Measurements from ENCODE around the gene BIN1. TPM values are rescaled to one million over a fixed set of nuclear protein-coding genes. Genes with fewer than 3 reads are reported as not detected.

The BIN1 gene
- total RNA-seq, 1 experiment from 2014 or later = 26.0 TPM

DNA sequence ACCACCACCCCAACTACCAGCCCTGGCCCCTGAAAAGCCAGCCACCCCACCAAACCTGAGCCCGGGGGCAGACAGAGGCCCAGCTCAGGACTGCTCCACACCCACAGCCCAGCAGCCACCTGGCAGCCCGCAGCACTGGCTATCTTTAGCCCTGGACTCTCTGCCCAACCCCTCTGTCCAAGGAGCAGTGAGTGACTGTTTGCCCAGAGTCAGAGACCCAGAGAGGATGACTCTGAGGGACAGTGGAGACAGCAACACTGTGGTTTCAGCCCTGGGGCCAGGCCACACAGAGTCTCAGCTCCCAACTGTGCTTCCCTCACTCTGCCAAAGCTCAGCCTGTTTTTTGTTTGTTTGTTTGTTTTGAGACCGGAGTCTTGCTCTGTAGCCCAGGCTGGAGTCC lies 32.6 kb downstream of the BIN1 start:
- Histone ChIP-seq H3K36me3 (replicated peaks; ENCODE audit: control insufficient read depth, insufficient read depth, low read length) (no peaks in the 10 kb centered on the region), H3K4me3 (ENCODE audit: insufficient read depth, low read depth, low read length) (no peak overlapping the region), H3K27me3 (ENCODE audit: control insufficient read depth, insufficient read depth, low read length) (no peaks in the 10 kb centered on the region)
- DNase-seq = no peak

DNA sequence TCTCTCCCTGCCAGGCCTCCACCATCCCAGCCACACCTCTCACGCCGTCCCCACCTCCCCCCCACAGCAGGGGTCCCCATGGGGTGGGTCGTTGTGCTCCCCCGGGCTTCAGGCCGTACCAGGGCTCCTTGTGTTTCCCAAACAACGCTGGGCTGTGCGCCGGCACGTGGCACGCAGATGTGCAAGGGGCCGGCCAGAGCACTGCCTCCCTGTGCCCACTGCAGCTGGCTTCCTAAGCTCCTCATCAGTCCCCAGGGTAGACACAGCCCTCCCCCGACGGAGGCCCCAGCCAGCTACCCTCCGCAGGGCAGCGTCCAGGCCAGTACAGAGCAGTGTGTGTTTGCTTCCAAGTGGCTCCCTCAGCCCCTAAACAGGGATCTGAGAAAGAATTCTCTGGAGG lies 34.0 kb downstream of the BIN1 start:
- H3K36me3 ChIP-seq (replicated peaks; ENCODE audit: control insufficient read depth, insufficient read depth, low read length) = no peaks in the 10 kb centered on the region
- H3K27me3 ChIP-seq (ENCODE audit: control insufficient read depth, insufficient read depth, low read length) = no peaks in the 10 kb centered on the region
- no peak overlapping the region for H3K4me3 ChIP-seq (ENCODE audit: insufficient read depth, low read depth, low read length)
- DNase-seq = peak; percentile 71

DNA sequence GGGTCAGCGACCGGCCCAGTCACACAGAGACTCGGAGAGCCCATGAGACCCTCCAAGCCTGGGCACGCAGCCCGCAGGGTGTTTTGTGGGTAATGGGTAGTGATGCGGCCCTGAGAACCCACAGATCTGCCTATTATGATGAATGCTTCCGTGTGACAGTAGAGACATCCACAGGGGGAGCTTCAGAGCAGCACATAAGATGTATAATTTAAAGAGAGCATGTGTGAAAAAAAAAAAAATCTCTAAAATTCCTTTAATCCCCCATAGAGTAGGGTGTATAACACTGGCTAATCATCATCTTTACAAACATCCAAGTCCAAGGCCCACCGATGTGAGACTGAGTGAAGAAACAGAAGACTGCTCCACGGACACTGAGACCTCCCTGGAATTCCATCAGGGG lies 34.6 kb downstream of the BIN1 start:
- no peak for DNase-seq
- Histone ChIP-seq H3K36me3 (replicated peaks; ENCODE audit: control insufficient read depth, insufficient read depth, low read length) (no peaks in the 10 kb centered on the region), H3K27me3 (ENCODE audit: control insufficient read depth, insufficient read depth, low read length) (peaks cover 3% of the 10 kb centered on the region; the same call in 1 of the 2 replicates), H3K4me3 (ENCODE audit: insufficient read depth, low read depth, low read length) (no peak overlapping the region)

DNA sequence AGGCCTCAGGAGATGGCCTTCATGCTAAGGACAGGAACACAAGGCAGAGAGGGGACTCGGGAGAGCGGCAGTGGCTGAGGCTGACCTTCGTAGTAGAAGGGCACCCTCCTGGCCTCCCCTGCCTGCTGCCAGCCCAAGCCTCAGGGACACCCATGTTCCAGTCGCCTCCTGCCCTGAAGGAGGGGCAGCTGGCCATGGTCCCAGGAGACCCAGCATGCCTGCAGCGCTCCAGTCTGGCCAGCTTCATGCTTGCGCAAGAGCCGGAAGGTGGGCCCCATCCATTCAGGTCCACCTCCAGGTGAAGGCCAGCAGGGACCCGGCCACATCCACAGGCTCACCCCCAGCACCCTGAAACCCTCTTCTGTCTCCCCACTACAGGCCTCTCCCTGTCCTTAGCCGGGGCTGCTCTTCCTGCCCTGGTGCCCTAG lies 35.0 kb downstream of the BIN1 start:
- no peak overlapping the region for H3K4me3 ChIP-seq (ENCODE audit: insufficient read depth, low read depth, low read length)
- H3K36me3 ChIP-seq (replicated peaks; ENCODE audit: control insufficient read depth, insufficient read depth, low read length) = no peaks in the 10 kb centered on the region
- DNase-seq = no peak
- H3K27me3 ChIP-seq (ENCODE audit: control insufficient read depth, insufficient read depth, low read length) = peaks cover 3% of the 10 kb centered on the region; the same call in 1 of the 2 replicates

DNA sequence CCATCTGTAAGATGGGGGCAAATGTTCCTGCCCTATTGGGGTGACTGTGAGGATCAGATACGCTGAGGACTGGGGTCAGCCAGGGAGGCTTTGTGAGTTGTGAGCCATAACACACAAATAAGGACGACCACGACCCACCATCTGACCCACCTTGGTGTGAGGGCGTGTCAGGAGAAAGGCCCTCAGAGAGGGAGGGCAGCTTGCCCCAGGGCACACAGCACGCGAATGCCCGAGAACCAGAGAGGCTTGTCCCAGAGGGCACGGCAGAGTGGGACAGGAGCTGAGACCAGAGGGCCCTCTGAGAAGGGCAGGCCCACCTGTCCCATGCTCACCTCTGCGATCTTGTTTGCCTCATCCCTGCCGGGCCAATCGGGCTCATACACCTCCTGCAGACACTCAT lies 36.7 kb downstream of the BIN1 start:
- Histone ChIP-seq H3K27me3 (ENCODE audit: control insufficient read depth, insufficient read depth, low read length) (peaks cover 3% of the 10 kb centered on the region; the same call in 1 of the 2 replicates), H3K4me3 (ENCODE audit: insufficient read depth, low read depth, low read length) (no peak overlapping the region), H3K36me3 (replicated peaks; ENCODE audit: control insufficient read depth, insufficient read depth, low read length) (no peaks in the 10 kb centered on the region)
- no peak for DNase-seq

DNA sequence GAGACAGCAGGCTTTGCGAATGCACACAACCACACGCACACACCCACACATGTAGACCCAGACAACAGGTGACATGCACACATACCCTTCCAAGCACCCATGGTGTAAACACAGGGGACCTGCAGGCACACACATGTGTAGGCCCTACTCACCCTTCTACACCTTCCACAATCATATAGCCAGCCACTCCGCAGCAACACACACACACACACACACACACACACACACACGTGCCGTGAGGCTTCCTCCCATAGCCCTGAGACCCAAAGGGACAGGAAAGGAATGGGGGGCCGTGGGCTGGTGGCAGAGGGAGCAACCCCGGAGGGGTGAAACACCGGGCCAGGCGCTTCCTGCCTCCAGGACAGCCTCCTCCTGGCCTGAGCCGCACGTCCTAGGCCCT lies 37.4 kb downstream of the BIN1 start:
- H3K27me3 ChIP-seq (ENCODE audit: control insufficient read depth, insufficient read depth, low read length) = peaks cover 3% of the 10 kb centered on the region; the same call in 1 of the 2 replicates
- no peak for DNase-seq
- no peaks in the 10 kb centered on the region for H3K36me3 ChIP-seq (replicated peaks; ENCODE audit: control insufficient read depth, insufficient read depth, low read length)
- H3K4me3 ChIP-seq (ENCODE audit: insufficient read depth, low read depth, low read length) = no peak overlapping the region

DNA sequence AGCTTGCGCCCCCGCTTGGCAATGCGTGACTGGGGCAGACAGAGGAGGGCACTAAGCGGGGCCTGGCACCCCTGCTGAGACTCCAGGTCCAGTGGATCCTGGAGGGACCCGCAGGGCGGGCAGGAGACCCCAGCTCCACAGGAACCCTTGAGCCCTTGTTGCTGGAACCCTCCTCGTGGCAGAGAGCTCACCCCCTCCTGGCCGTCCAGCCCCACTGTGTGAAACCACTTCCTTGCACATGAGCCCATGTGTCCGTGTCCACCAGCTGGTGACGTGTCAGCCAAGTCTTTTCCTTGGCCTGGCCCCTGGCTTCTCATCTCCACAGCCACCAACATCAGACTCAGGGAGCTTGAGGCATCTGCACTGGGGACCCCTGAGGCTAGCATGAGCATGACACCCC lies 38.0 kb downstream of the BIN1 start:
- no peak for DNase-seq
- Histone ChIP-seq H3K36me3 (replicated peaks; ENCODE audit: control insufficient read depth, insufficient read depth, low read length) (no peaks in the 10 kb centered on the region), H3K4me3 (ENCODE audit: insufficient read depth, low read depth, low read length) (no peak overlapping the region), H3K27me3 (ENCODE audit: control insufficient read depth, insufficient read depth, low read length) (peaks cover 3% of the 10 kb centered on the region; the same call in 1 of the 2 replicates)

DNA sequence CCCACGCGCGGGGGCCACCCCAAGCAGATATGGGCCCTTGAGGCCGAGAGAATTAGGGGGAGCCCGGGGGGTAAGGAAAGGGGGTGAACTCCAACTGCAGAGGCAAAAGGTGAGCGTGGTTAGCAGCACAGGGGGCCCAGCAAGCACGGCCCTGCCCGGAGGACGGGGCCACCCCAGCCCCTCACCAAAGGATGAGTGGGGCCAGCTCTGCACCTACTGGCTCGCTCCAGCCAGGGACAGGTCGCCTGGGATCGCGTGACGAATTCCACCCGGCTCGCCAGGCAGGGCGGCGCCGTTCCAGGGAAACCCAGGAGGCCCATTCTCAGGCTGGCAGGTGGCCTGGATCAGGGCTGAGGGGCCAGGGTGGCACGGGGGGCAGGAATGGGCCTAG lies 38.6 kb downstream of the BIN1 start:
- Histone ChIP-seq H3K36me3 (replicated peaks; ENCODE audit: control insufficient read depth, insufficient read depth, low read length) (no peaks in the 10 kb centered on the region), H3K27me3 (ENCODE audit: control insufficient read depth, insufficient read depth, low read length) (peaks cover 3% of the 10 kb centered on the region; the same call in 1 of the 2 replicates), H3K4me3 (ENCODE audit: insufficient read depth, low read depth, low read length) (no peak overlapping the region)
- DNase-seq = no peak

DNA sequence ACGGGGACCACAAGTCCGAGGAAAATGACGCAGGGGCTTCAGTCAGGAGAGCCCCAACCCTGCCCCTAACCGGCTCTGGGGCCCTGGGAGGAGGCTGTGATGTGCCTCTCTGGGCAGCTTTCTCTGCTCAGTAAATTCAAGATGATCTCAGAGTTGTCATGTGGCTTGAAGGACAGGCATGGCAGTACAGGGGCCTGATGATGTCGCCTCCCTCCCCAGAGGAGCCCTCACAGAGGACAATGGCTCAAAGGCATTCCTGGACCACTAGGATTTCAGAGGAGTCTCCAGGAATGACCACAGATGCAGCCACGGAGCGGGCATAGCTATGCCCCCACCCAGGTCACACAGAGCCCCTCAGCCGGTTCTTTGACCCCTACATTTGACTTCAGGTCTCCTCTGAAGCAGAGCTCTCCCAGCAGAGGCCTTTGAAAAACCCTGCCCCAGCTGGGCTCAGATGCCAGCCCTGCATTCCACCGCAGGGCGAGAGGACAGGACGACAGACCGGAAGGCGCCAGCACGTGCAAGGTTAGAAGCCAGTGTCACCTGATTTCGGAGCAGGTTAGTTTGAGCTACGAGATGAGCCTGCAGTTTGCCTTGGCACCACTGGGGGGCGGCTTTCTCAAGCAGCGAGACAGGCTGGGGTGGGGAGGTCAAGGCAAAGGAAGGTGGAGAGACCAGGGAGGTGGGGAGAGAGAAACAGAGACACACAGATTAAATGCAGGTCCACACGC lies 39.2 kb downstream of the BIN1 start:
- no peaks in the 10 kb centered on the region for H3K36me3 ChIP-seq (replicated peaks; ENCODE audit: control insufficient read depth, insufficient read depth, low read length)
- peaks cover 3% of the 10 kb centered on the region; the same call in 1 of the 2 replicates for H3K27me3 ChIP-seq (ENCODE audit: control insufficient read depth, insufficient read depth, low read length)
- H3K4me3 ChIP-seq (ENCODE audit: insufficient read depth, low read depth, low read length) = no peak overlapping the region
- DNase-seq = peak; percentile 96

DNA sequence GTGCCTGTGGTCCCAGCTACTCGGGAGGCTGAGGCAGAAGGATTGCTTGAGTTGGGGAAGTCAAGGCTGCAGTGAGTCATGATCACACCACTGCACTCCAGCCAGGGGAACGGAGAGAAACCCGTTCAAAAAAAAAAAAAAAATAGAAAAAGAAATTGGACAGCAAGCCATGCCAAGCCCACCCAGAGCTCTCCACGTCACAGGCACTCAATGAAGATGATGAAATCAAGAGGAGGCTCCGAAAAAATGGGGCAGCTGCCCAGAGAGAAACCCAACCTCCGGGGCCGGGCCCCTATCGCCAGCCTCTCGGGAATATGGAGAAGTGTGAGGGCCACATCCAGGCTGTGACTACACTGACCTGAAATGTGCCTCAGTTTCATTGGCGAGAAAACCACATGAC lies 40.0 kb downstream of the BIN1 start:
- DNase-seq = no peak
- peaks cover 3% of the 10 kb centered on the region; the same call in 1 of the 2 replicates for H3K27me3 ChIP-seq (ENCODE audit: control insufficient read depth, insufficient read depth, low read length)
- H3K4me3 ChIP-seq (ENCODE audit: insufficient read depth, low read depth, low read length) = no peak overlapping the region
- H3K36me3 ChIP-seq (replicated peaks; ENCODE audit: control insufficient read depth, insufficient read depth, low read length) = no peaks in the 10 kb centered on the region

DNA sequence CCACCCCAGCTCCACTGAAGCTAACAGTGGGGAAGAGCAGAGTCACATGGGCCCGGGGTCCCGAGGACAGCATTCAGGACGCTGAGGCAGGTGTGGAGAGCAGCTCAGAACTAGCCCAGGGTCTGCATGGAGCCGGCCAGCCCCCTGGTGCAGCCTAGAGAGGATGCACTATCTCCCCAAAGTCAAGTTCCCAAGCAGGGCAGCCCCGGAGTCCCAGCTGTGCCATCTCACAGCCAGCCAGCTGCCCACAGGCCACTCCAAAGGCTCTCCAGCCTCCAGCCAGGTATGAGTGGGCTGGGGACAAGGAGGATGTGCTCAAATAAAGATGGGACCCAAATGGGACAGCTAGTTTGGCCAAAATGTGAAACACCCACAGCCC lies 41.0 kb downstream of the BIN1 start:
- H3K36me3 ChIP-seq (replicated peaks; ENCODE audit: control insufficient read depth, insufficient read depth, low read length) = no peaks in the 10 kb centered on the region
- H3K4me3 ChIP-seq (ENCODE audit: insufficient read depth, low read depth, low read length) = no peak overlapping the region
- no peak for DNase-seq

DNA sequence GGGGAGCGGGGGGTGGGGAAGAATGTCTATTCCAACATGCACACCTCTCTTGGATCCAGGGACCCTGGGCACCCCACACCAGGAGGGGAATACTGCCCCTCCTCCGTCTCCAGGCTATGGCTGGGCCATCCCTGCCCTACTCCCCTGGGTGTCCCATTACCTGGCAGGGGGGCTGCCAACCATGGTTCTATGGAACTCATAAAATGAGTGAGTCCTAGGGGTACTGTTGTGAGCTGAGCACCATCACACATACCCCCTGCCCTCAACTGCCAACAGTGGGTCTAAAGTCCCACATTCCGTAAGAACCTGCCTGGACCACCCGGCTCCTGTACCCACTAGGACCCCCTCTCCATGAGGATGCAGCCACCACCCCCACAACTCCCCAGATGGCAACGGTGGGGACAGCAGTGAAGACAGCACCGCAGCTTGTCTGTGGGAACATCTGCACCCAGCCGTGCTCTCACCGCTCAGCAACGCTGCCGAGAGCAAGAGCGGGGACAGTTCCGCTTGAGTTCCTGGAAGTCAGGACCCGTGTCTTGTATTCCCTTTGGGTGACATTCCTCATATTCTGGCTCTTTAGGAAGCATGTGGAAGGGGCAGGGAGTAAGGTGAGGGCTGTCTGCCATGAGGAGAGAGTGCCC lies 41.5 kb downstream of the BIN1 start:
- Histone ChIP-seq H3K4me3 (ENCODE audit: insufficient read depth, low read depth, low read length) (no peak overlapping the region), H3K36me3 (replicated peaks; ENCODE audit: control insufficient read depth, insufficient read depth, low read length) (no peaks in the 10 kb centered on the region), H3K27me3 (ENCODE audit: control insufficient read depth, insufficient read depth, low read length) (peaks cover 3% of the 10 kb centered on the region; the same call in 1 of the 2 replicates)
- no peak for DNase-seq

More for the DNA sequence above, 41.0 kb downstream of the BIN1 start:
- H3K27me3 ChIP-seq (ENCODE audit: control insufficient read depth, insufficient read depth, low read length) = peaks cover 3% of the 10 kb centered on the region; the same call in 1 of the 2 replicates

DNA sequence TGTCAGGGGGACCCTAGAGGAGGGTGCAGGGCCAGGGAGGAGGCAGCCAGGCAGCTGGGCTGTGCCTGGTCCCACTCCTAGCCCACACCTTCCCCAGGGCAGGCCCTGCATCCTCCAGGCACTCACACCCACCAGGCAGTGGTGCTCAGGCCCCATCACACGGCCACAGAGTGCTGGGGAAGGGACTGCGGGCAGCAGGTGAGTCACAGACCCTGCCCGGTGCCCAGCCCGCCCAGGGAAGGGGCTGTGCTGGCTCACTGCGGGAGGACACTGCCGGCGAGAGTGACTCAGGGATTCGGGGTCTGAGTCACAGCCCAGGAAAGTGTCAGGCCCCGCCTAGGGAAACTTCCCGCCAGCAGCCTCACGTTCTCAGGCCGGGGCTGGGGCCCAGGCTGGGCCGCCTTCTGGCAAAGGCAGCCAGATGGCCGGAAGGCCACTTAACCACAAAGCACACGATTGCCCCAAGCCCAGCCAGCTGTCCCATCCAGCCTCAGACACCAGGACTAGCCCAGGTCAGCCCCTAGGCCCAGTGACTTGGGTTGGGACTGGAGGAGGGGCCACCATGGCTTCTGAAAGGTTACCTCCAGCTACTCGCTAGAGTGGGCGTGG lies 42.2 kb downstream of the BIN1 start:
- peak; percentile 93 for DNase-seq
- H3K27me3 ChIP-seq (ENCODE audit: control insufficient read depth, insufficient read depth, low read length) = peaks cover 3% of the 10 kb centered on the region; the same call in 1 of the 2 replicates
- no peaks in the 10 kb centered on the region for H3K36me3 ChIP-seq (replicated peaks; ENCODE audit: control insufficient read depth, insufficient read depth, low read length)
- no peak overlapping the region for H3K4me3 ChIP-seq (ENCODE audit: insufficient read depth, low read depth, low read length)

DNA sequence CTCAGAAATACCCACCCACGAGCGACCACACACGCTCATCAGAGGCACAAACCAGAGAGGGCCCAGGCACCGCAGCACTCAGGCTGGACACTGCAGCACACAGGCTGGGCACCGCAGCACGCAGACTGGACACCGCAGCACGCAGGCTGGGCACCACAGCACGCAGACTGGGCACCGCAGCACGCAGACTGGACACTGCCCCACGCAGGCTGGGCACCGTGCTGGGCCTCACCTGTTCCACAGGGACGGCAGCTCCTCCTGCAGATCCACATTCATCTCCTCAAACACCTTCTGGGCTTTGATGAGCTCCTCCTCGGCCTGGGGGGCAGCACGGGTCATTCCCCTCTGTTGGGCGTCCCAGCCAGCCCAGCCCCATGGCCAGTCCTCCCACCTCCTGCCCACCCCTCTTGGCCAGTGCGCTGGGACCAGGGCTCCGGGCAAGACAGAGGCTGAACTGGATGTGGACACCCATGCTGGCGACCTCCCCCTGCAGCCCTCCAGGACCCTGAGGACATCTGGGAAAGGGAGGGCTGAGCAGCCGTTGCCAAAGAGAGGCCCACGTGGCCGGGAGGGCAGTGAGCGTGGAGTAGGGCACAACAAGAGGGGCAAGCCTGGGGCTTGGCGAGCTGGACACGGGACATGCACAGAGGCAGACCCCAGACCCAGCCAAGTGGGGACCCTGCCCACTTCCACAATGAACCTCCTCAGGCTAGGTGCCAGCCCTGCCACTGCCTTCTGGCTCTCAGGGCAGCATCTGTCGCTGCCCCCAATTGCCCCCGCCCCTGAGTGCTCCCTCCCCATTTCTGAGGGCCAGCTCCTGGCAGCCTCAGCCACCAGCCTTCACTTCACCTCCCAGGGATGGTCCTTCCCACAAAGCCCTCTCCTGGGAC lies 43.0 kb downstream of the BIN1 start:
- no peak overlapping the region for H3K4me3 ChIP-seq (ENCODE audit: insufficient read depth, low read depth, low read length)
- no peaks in the 10 kb centered on the region for H3K36me3 ChIP-seq (replicated peaks; ENCODE audit: control insufficient read depth, insufficient read depth, low read length)
- H3K27me3 ChIP-seq (ENCODE audit: control insufficient read depth, insufficient read depth, low read length) = peaks cover 3% of the 10 kb centered on the region; the same call in 1 of the 2 replicates
- no peak for DNase-seq

Measured in H7 (cell line).